Testis (tissue), 2 donors: ENCODE measurements around the gene COMTD1.

Experiments used
- CTCF ChIP-seq, 3 experiments: fragments of 450-650 bp in 2 of 3; fragments of 200-600 bp in 1 of 3; sonication (generic) in 1 of 3; IDR thresholded peaks; one replicate each; pipeline ENCODE4 v1.5.1; 2016 to 2019; ENCODE audit warnings: antibody characterized with exemption in 3 of 3, mild to moderate bottlenecking in 2 of 3, moderate library complexity in 1 of 3
- POLR2A ChIP-seq: fragments of 450-650 bp; IDR thresholded peaks from one replicate; pipeline ENCODE4 v1.6.1; 2017; ENCODE audit warnings: antibody characterized with exemption, mild to moderate bottlenecking, moderate library complexity

- no peak for TF ChIP-seq CTCF (IDR thresholded peaks at IDR 0.05)
- no peak for TF ChIP-seq POLR2A
These were observed 30.1 kb upstream of the COMTD1 start for GRCh38 chr10:75265856-75266255.
